GM19351 (cell line): ENCODE results near the gene FZD7.

Experiments used
- ATAC-seq: cut with Tn5 transposase; IDR thresholded peaks from one replicate; pipeline ENCODE4 v1.9.1; 2021; ENCODE audit warnings: mild to moderate bottlenecking, moderate library complexity; ENCODE audit not compliant: unreplicated experiment

FZD7 gene

DNA sequence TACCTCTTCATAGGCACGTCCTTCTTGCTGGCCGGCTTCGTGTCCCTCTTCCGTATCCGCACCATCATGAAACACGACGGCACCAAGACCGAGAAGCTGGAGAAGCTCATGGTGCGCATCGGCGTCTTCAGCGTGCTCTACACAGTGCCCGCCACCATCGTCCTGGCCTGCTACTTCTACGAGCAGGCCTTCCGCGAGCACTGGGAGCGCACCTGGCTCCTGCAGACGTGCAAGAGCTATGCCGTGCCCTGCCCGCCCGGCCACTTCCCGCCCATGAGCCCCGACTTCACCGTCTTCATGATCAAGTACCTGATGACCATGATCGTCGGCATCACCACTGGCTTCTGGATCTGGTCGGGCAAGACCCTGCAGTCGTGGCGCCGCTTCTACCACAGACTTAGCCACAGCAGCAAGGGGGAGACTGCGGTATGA, 2.3 kb downstream of the FZD7 start:
- ATAC-seq = no peak

DNA sequence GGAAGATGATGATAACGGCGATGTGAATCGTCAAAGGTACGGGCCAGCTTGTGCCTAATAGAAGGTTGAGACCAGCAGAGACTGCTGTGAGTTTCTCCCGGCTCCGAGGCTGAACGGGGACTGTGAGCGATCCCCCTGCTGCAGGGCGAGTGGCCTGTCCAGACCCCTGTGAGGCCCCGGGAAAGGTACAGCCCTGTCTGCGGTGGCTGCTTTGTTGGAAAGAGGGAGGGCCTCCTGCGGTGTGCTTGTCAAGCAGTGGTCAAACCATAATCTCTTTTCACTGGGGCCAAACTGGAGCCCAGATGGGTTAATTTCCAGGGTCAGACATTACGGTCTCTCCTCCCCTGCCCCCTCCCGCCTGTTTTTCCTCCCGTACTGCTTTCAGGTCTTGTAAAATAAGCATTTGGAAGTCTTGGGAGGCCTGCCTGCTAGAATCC, 3.0 kb downstream of the FZD7 start:
- no peak for ATAC-seq

DNA sequence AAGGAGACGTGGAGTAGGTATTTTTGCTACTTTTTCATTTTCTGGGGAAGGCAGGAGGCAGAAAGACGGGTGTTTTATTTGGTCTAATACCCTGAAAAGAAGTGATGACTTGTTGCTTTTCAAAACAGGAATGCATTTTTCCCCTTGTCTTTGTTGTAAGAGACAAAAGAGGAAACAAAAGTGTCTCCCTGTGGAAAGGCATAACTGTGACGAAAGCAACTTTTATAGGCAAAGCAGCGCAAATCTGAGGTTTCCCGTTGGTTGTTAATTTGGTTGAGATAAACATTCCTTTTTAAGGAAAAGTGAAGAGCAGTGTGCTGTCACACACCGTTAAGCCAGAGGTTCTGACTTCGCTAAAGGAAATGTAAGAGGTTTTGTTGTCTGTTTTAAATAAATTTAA, 3.4 kb downstream of the FZD7 start:
- no peak for ATAC-seq

DNA sequence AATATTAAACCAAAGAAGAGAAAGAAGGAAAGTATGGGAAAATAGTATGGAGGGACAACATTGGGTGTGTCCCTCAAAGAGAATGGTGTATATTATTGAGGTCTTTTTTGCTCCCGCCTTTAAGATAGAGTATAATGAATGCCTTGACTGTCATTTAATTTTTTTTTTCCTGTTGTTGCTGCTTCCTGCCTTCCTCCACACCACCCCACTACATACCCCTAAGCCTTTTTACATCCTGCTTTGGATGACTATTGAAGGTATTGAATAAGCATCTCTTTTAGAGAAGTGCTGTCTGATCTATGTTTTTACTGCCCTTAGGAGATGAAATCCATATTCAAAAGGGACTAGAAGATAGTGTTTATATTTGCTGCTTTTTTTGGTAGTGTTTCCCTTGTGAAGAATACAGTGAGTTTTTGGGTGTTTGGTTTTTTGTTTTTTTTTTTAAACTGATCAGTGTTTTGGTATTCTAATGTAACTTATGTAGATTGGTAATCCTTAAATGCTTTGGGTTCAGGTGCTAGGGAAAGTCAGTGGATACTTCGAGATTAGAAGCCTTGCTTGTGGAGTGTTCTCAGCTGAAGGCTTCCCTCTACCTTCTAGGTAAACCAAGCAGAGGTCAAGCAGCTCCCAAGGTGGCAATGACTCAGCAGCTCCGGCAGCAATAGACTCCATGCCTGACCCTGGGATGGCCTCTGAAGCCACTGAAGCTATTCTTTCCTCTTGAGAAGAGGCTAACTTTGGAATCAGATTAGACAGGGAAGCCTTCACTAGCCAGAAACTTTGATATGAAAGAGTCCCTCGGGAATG, 5.0 kb downstream of the FZD7 start:
- ATAC-seq = no peak

DNA sequence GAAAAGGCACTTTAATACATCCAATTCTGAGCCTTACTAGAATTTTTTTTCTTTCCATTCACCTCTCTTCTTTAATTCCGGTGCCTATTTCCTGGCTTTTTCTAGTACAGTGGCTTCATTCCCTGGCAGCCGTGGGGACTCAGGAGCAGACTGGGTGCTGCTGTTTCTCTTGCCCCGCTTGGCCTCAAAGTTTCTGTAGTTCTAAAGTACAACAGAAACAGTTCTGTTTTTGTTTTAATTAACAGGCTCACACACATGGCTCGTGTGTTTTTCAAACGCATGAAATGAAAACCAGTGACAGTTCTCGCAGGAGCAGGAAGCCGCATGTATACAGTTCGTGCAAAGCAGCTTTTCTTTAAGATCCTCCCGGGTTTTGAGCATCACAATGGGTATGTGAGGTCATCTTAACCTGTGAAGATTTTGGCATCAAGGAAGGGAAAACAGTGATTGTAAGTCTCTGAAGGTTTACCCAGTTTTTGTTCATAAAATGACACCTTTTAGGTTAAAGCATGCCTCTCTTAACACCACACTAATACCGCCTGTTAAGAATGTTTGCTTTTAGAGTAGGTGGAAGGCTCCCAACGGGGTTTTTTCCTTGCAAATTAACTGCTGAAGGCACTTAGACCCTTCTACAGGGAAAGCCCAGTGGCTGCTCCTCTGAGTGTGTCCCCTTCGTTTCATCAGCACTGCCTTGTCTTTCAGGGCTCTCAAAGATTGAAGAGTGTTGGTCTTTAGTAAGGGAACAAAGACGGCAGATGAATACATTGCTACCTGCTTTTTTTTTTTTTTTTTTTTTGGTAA, 5.8 kb downstream of the FZD7 start:
- ATAC-seq = no peak

DNA sequence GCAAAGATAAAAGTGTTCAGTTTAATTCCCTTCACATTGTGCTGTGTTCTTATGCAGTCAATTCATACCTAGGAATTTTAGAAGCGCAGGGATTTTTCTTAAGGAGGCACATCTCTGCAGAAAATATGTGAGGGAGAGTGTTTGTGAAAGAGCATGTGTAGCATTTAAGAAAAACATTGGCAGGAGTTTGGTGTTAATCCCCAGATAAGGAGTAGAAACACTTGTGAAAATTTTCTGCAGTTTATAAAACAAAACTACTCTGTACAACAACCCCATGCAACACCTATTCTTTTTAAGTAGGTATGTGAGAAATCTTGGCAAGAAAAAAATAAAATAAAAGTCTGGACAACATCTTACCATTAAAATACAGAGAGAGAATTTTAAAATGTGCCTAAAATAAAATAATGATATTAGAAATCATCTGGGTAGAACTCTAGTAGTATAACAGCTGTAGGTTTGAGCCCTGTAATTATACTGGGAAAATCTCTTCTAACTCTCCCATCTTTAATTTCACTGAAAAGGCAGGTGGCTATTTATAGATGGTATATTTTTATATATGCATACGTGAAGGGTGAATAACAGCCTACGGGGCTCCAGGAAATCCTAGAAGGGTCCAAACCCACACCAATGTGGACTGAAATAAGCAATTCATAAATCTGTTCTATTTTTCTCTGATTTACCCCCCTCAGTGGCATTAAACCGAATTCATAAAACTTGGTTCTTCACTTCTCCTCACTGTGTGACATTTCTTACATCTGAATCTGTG, 6.6 kb downstream of the FZD7 start:
- no peak for ATAC-seq

DNA sequence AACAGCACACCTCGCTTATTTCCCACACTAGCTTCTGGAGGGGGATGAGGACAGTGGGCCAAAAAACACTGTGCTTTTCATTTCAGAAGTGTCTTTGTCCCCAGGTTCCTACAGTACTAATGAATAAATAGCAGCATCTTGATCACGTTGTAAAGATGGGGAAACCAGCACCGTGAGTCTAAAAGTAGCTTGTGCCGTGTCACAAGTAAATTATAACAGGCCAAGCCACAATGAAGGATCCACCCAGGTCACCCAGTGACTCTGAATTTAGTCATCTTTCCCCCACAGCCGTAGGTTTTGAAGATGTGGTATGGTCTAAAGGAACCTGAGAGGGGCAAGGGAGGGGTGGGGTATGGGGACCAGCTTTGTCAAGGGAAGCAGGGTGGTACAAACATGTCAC, 8.8 kb downstream of the FZD7 start:
- no peak for ATAC-seq

DNA sequence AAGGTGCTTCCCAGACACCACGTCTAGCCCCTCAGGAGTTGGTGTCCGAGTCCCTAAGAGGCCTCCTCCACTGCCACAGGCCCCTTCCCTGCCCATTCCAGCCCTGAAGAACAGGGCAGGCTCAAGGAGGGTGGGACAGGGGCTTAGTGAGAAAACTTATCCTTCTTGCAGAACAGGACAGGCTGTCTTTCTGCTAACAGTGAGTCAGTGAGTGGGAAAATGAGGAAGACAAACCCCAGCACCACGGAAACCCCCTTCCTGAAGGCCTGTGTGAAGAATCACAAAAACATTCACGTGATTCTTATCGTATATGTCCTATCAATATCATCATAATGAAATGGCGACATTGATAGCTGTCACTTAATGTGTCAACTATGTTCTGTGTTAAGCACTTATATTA, 9.8 kb downstream of the FZD7 start:
- no peak for ATAC-seq

DNA sequence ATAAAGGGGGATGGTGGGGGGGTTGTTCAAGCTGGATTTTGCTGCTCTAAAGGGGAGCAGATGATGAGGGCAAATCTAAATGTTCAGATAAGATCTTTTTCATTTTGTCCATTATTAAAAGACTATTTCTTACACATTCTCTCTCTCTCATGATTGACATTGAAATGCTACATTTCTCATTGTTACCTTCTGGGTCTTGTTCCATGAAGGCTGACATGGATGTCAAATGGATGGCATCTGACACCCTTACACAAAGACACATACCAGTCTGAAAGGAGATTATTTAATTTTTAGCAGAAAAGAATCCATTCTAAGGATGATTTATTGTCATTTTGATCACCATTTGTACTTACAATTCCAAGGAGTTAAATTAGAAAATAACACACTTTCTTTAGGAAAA, 11.1 kb downstream of the FZD7 start:
- no peak for ATAC-seq

DNA sequence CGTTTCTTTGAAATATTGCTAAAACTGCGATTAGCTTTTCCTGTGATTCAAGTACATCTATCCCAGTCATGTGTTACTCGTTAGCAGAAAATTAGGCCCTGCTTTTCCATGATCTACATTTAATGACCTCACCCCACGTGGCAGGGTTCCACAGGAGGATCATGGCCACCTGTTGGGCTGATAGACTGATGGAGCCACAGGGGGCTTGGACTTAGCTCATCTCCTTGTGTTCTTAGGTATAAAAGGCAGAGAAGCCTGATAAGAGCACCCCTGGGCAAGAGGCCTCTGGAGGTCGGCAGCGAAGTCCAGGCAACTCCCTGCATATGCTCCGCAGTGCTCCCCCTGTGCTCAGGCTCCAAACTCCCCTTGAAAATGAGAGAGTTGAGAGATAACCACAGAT, 12.9 kb downstream of the FZD7 start:
- ATAC-seq = no peak

DNA sequence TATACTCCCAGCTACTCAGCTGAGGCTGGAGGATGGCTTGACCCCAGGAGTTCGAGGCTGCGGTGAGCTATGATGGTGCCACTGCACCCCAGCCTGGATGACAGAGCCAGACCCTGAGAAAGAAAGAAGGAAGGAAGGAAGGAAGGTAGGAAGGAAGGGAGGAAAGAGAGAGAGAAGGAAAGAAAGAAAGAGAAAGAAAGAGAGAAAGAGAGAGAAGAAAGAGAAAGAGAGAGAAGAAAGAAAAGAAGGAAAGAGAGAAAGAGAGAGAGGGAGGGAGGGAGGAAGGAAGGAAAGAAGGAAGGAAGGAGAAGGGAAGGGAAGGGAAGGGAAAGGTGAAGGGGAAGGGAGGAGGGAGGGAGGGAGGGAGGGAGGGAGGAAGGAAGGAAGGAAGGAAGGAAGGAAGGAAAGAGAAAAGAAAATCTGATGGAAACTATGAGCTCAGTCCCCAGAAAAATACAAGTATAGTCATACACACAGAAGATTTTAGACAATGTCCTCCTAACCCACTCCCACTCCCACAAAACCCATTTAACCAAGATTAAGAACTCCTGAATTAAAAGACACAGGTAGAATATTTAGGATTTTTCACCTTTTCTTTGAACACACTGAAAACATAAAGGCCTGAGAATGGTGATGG, 15.6 kb downstream of the FZD7 start:
- ATAC-seq = no peak

DNA sequence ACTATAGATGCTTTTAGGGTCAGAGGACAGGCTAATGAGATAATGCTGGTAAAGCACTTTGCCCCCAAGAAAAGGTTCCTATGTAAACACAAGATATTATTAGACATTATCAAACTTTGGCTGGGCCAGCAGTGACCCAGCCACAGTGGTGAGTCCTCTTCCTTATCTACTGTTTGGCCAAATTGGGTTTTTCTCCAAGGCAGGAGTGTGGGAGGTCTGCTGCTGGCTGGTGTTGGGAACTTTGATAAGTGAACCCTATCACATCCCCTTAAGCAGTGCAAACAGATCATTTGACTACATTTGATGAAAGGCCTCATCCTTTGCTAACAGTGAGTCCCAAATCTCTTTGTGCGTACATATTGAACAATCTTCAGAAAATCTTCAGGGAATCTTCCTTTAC, 16.2 kb downstream of the FZD7 start:
- no peak for ATAC-seq

DNA sequence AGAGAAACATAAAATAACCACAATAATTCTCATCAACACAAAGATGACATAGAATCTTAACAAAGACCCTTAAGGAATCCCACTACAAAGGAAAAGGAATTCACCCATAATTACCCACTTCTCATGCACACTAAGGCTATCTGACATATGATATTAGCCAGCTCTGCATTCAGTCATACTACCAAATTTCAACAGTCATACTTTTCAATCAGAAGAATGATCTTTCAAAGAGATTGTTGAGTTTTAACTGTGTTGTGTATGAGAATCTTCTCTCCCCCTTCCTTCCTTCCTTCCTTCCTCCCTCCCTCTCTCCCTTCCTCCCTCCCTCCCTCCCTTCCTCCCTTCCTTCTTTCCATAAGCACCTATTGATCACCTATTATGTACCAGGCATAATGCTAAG, 17.0 kb downstream of the FZD7 start:
- no peak for ATAC-seq

DNA sequence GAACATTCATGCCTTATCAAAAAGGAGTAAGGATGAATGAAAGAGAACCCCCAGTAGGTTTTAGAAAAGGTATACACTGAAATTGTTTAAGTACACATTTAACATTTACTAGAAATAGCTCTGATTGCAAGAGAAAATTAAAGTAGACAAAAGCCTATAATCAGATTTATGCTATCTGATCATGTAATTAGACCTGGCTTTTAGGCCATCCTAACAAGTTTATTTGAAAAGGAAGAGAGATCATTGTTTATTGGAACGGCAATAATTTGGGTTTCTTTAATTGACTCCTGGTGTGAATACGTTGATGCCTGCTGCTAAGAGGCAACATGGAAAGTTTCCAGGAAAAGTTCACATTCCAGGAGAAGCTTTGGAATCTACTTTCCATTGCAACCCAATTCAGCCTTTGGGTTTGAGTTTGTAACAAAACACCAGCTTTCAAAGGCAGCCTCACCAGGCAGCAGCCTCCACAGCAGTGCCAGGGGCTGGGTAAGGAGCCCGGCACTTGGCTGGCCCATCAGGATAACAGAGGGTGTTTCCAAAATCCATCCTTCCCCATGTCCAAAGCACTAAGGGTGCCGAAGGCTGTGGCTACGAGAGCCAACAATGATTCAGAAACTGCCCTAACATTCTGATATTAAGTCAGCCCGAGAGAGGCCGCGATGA, 18.0 kb downstream of the FZD7 start:
- no peak for ATAC-seq

DNA sequence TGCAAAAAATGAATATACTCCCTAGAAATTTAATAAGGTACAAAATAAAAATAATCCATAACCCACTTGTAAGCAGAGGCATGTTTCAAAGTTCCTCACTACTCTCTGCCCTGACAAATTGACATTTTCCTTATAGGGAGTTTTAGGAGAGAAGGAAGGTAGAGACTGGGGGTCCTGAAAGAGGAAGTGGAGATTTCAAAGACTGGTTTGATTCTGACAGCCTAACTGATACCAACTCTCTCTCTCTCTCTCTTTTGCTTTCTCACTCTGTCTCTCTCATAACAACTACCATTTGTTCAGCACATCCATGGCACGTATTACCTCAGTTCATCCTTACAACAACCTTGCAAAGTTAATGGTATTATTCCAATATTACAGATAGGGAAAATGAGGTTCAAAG, 18.6 kb downstream of the FZD7 start:
- ATAC-seq = no peak

DNA sequence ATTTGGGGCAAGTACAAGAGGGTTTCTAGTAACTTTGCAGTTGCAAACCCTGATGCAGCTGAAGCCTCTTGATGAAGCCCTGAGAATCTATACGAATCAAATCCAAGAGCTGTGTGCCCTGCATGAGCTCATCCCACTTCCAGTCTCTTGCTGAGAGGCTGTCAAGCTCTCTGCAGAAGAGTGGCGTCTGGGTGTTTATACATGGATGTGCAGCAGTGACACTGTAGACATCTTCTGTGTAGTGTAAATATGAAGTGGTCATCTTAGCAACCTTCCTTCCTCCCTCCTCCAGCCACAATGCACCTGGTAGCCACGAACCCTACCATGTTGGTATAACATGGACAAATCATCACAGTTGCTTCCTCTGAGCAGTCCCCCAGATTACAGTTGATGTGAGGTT, 21.0 kb downstream of the FZD7 start:
- no peak for ATAC-seq

DNA sequence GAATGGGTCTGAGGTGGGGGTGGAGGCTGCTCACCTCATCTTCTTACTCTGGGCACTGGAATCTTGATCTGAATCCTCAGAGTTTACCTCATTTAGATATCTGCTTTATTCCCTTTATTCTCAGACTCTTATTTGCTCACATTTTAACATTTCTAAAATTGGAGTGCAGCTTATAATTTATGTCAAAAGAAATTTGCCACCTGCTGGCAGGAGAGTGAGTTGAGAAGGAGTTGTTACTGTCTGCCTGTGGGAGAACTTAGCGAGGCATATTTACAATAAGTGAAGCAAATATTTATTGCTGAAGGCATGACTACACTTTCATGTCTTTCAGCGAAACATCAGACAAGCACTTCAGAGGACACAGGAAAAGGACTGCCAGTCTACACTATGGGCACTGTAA, 23.0 kb downstream of the FZD7 start:
- no peak for ATAC-seq

DNA sequence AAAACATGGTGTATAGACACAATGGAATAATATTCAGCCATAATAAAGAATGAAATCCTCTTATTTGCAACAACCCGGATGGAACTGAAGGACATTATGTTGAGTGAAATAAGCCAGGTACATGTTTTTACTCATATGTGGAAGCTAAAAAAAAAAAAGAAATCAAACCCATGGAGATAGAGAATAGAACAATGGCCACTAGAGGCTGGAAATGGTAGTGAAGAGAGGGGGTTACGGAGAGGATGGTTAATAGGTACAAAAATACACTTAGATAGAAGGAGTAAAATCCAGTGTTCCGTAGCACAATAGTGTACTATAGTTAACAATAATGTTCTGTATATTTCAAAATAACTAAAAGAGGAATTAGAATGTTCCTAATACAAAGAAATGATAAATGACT, 26.6 kb downstream of the FZD7 start:
- ATAC-seq = no peak

DNA sequence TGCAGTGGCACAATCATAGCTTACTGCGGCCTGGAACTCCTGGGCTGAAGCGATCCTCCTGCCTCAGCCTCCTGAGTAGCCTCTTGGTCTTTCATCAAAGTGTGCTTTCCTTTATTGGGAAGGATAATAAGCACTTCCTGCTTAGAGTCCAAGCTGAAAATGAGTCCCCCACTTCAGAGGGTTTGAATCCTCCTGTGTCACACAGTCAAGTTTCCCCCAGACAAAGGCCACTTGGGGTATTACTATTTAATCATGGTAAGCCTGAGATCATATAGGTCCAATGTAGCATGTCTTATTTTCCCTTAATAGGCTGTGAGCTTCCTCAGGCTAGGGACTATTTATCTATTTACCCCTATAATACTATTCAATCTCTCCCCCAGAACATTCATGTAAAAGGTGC, 28.0 kb downstream of the FZD7 start:
- ATAC-seq = no peak

DNA sequence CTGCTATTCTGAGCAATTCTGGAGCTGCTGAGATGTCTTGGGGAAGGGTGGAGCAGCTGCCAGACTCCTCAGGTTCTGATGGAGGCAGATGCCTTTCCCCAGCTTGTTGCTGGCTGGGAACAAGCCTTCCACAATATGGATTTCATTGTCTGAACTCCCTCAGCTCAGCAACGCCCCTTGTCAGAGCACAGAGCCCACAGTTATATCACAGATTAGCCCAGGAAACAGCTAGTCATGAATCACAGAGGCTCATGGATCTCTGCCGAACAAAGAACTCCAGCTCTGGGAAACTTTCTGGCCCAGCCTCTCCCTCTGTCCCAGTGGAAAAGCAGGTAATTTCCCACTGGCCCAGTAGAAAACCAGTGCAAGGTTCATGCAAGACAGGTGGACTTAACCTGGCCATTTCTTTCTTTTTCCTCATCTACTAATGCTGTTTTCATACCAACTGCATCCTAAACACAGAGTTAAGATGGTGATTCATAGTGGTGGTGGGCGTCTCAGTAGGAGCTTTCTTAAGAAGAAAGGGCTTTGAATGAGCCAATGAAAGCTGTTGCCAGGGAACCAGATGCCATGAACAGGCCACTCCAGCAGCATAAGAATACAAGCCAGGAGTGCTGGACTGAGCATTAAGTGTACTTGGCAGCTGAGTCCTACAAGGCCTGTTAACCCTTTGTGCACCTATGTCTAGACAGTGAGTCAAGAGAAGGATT, 30.7 kb downstream of the FZD7 start:
- ATAC-seq = no peak
